WTC11 (cell line): ENCODE results near the gene CAMK2D.

Experiments used
- ELF4 ChIP-seq: sonication (generic); formaldehyde crosslinking; IDR thresholded peaks from 2 replicates; pipeline ENCODE4 v1.8.1; 2022; ENCODE audit warnings: low read depth, mild to moderate bottlenecking, moderate library complexity, missing genetic modification reagents
- HMGXB4 ChIP-seq: sonication (generic); formaldehyde crosslinking; IDR thresholded peaks from 2 replicates; pipeline ENCODE4 v1.8.1; 2023; ENCODE audit warnings: mild to moderate bottlenecking, moderate library complexity, missing genetic modification reagents
- IRF2 ChIP-seq: sonication (generic); formaldehyde crosslinking; IDR thresholded peaks from 2 replicates; pipeline ENCODE4 v1.8.0; 2022; ENCODE audit warnings: low read depth, missing genetic modification reagents, borderline replicate concordance
- NFE2L1 ChIP-seq: sonication (generic); formaldehyde crosslinking; IDR thresholded peaks from 2 replicates; pipeline ENCODE4 v1.8.1; 2023; ENCODE audit warnings: missing genetic modification reagents
- NR1H2 ChIP-seq: sonication (generic); formaldehyde crosslinking; IDR thresholded peaks from 2 replicates; pipeline ENCODE4 v1.9.0; 2021; ENCODE audit warnings: mild to moderate bottlenecking, moderate library complexity, missing genetic modification reagents
- TCF7 ChIP-seq: sonication (generic); formaldehyde crosslinking; IDR thresholded peaks from 2 replicates; pipeline ENCODE4 v1.8.0; 2022; ENCODE audit warnings: mild to moderate bottlenecking, low read depth, missing genetic modification reagents, moderate library complexity
- USF2 ChIP-seq: sonication (generic); formaldehyde crosslinking; IDR thresholded peaks from 2 replicates; pipeline ENCODE4 v1.8.1; 2023; ENCODE audit warnings: mild to moderate bottlenecking, missing genetic modification reagents, moderate library complexity
- ZBTB21 ChIP-seq: sonication (generic); formaldehyde crosslinking; IDR thresholded peaks from 2 replicates; pipeline ENCODE4 v1.8.1; 2023; ENCODE audit warnings: mild to moderate bottlenecking, missing genetic modification reagents, borderline replicate concordance
- ZNF532 ChIP-seq: fragments of 250-450 bp; sonication (Bioruptor Pico); IDR thresholded peaks from 2 replicates; pipeline ENCODE4 v1.9.0; 2021; ENCODE audit warnings: mild to moderate bottlenecking, borderline replicate concordance
- TF ChIP-seq, protein P1 (sequence below): fragments of 200-600 bp; IDR thresholded peaks from 2 replicates; pipeline ENCODE4 v1.8.0; 2022; ENCODE audit warnings: antibody characterized with exemption
- TF ChIP-seq, protein P2 (sequence below): sonication (generic); formaldehyde crosslinking; IDR thresholded peaks from 2 replicates; pipeline ENCODE4 v1.8.1; 2022; ENCODE audit warnings: mild to moderate bottlenecking, moderate library complexity, missing genetic modification reagents

- TF ChIP-seq HMGXB4, result no peak
- TF ChIP-seq, protein P1, sequence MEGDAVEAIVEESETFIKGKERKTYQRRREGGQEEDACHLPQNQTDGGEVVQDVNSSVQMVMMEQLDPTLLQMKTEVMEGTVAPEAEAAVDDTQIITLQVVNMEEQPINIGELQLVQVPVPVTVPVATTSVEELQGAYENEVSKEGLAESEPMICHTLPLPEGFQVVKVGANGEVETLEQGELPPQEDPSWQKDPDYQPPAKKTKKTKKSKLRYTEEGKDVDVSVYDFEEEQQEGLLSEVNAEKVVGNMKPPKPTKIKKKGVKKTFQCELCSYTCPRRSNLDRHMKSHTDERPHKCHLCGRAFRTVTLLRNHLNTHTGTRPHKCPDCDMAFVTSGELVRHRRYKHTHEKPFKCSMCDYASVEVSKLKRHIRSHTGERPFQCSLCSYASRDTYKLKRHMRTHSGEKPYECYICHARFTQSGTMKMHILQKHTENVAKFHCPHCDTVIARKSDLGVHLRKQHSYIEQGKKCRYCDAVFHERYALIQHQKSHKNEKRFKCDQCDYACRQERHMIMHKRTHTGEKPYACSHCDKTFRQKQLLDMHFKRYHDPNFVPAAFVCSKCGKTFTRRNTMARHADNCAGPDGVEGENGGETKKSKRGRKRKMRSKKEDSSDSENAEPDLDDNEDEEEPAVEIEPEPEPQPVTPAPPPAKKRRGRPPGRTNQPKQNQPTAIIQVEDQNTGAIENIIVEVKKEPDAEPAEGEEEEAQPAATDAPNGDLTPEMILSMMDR, result no peak
- no peak for TF ChIP-seq ZBTB21 (CRISPR knock-in tag)
- TF ChIP-seq IRF2, result no peak
- TF ChIP-seq ELF4 (CRISPR knock-in tag), result no peak
- TF ChIP-seq NR1H2 (CRISPR knock-in tag), result no peak
- no peak for TF ChIP-seq USF2
- no peak for TF ChIP-seq TCF7 (CRISPR knock-in tag)
- no peak for TF ChIP-seq NFE2L1
- no peak for TF ChIP-seq ZNF532
- TF ChIP-seq, protein P2, sequence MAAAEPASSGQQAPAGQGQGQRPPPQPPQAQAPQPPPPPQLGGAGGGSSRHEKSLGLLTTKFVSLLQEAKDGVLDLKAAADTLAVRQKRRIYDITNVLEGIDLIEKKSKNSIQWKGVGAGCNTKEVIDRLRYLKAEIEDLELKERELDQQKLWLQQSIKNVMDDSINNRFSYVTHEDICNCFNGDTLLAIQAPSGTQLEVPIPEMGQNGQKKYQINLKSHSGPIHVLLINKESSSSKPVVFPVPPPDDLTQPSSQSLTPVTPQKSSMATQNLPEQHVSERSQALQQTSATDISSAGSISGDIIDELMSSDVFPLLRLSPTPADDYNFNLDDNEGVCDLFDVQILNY, result no peak
Observed at GRCh38 chr4:113541933-113542332, 219.6 kb downstream of the CAMK2D start.
